B cell (primary cell): ENCODE results near the gene TNKS1BP1. TPM values are rescaled to one million over a fixed set of nuclear protein-coding genes. Genes with fewer than 3 reads are reported as not detected.

Experiments
- polyA plus RNA-seq: library from polyadenylated mRNA; depleted of rRNA; stranded (reverse); fragments of >200 nt; gene quantifications from 2 replicates; pipeline ENCODE4 v1.2.3, GENCODE V29; 2012
- total RNA-seq, 2 donors: library from RNA; stranded (reverse); fragments of 120-200 nt in 1 of 2; gene quantifications; 1 replicate in 1 of 2; 2 replicates in 1 of 2; pipeline versions ENCODE4 v1.2.3 to v1.2.4, GENCODE V29; 2013 to 2022

The TNKS1BP1 gene
- total and polyA plus RNA-seq, 2 donors (not counting 1 experiment from before 2014, with no cell fraction given) = 2.2 to 12.2 TPM

Other genes with a start within 250 kb of the TNKS1BP1 start
- not detected in 2 replicates for gene LRRC55, start 143.0 kb downstream of the TNKS1BP1 start, total RNA-seq
- not detected in 2 replicates for gene LRRC55, start 143.0 kb downstream of the TNKS1BP1 start, polyA plus RNA-seq
- not detected in 2 replicates for gene APLNR, start 87.7 kb downstream of the TNKS1BP1 start, total RNA-seq
- not detected in 2 replicates for gene APLNR, start 87.7 kb downstream of the TNKS1BP1 start, polyA plus RNA-seq
- gene SSRP1, start 10.9 kb upstream of the TNKS1BP1 start, total RNA-seq = 63.8 and 66.6 TPM in 2 replicates
- gene SSRP1, start 10.9 kb upstream of the TNKS1BP1 start, polyA plus RNA-seq = 40.9 and 49.3 TPM in 2 replicates
- not detected in 2 replicates for gene P2RX3, start 13.4 kb upstream of the TNKS1BP1 start, total RNA-seq
- not detected in 2 replicates for gene P2RX3, start 13.4 kb upstream of the TNKS1BP1 start, polyA plus RNA-seq
- not detected in 2 replicates for gene PRG3, start 56.2 kb upstream of the TNKS1BP1 start, total RNA-seq
- gene PRG3, start 56.2 kb upstream of the TNKS1BP1 start, polyA plus RNA-seq = not detected in 2 replicates
- not detected in 2 replicates for gene PRG2, start 65.7 kb upstream of the TNKS1BP1 start, total RNA-seq
- gene PRG2, start 65.7 kb upstream of the TNKS1BP1 start, polyA plus RNA-seq = 0.07 and 0.52 TPM in 2 replicates
- gene SLC43A3, start 102.2 kb upstream of the TNKS1BP1 start, total RNA-seq = 19.3 and 20.9 TPM in 2 replicates
- gene SLC43A3, start 102.2 kb upstream of the TNKS1BP1 start, polyA plus RNA-seq = 7.6 and 8.0 TPM in 2 replicates
- gene RTN4RL2, start 135.6 kb upstream of the TNKS1BP1 start, total RNA-seq = 0.12 and 0.27 TPM in 2 replicates
- gene RTN4RL2, start 135.6 kb upstream of the TNKS1BP1 start, polyA plus RNA-seq = 0.10 and 0.13 TPM in 2 replicates
- gene SLC43A1, start 190.8 kb upstream of the TNKS1BP1 start, total RNA-seq = 3.7 and 5.9 TPM in 2 replicates
- gene SLC43A1, start 190.8 kb upstream of the TNKS1BP1 start, polyA plus RNA-seq = 4.8 and 6.4 TPM in 2 replicates
- gene TIMM10, start 205.8 kb upstream of the TNKS1BP1 start, total RNA-seq = 39.6 and 39.8 TPM in 2 replicates
- 21.6 and 36.5 TPM in 2 replicates for gene TIMM10, start 205.8 kb upstream of the TNKS1BP1 start, polyA plus RNA-seq
- not detected in 2 replicates for gene SMTNL1, start 212.6 kb upstream of the TNKS1BP1 start, total RNA-seq
- not detected in 2 replicates for gene SMTNL1, start 212.6 kb upstream of the TNKS1BP1 start, polyA plus RNA-seq
- gene UBE2L6, start 242.7 kb upstream of the TNKS1BP1 start, total RNA-seq = 66.3 and 70.7 TPM in 2 replicates
- gene UBE2L6, start 242.7 kb upstream of the TNKS1BP1 start, polyA plus RNA-seq = 45.6 and 63.5 TPM in 2 replicates